GM12873 (cell line): ENCODE results near the gene RSRC1.

ENCODE experiments used
- CTCF ChIP-seq: IDR thresholded peaks from 2 replicates; pipeline ENCODE4 v1.5.1; 2012; ENCODE audit warnings: low read depth, mild to moderate bottlenecking, moderate library complexity, low read length, control low read depth; ENCODE audit not compliant: insufficient read depth; ENCODE audit errors: missing control alignments

Gene RSRC1

DNA sequence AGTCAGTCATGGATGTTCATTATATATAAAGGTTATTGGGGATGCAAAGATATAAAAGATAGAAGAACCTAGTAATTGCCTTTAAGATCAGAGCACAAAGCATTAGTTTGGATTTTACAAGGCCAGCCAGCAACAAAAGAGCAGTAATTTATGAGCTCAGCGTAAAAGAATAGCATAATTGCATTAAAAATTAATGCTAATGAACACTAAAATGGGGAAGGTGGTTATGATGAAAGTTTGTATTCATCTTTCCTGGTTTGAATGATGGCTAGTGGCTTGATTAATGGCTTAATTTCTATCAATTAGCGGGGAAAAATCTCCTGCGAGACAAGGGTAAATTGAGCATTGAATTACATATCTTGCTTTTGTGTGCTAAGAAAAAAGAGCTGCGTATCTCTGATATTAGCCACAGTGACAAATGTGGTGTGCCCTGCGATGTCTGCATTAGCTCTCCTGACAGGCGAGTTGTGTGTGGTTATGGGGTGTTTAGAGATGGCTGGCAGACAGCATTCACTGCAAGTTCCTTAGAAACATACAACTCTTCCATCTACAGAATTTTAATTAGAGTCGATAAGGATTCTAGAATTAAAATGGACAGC, 418.3 kb downstream of the RSRC1 start:
- TF ChIP-seq CTCF: no peak

- no peak for TF ChIP-seq CTCF
These were observed 421.4 kb downstream of the RSRC1 start for GRCh38 chr3:158531334-158531733.

DNA sequence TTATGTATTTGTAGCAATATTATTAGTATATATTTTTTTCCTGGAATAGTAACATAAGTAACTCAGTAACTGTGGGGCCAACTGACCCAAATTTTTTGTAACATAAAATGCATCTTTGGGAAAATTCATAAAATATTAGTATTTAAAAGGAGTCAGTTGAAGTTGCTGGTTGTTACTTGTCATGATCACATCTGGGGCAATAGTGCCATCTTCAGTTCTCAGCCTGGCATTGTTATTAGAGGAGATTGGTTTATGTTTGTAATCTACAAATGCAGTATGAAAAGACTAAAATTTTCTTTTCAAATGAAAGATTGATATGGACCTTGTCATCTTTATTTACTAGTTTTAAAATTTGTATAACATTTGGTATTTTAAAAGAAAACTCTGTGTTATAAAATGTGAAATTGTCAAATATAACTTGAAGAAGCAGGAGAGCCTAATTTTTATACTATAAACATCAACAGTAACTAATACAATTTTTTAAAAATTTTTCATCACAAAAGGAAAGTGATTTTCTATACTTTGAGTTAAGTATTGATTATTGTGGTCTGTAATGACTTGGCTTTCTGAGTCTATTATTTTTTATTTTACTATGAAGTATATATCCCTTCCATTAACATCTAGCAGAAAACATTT, 422.3 kb downstream of the RSRC1 start:
- peak; percentile 47 for TF ChIP-seq CTCF

DNA sequence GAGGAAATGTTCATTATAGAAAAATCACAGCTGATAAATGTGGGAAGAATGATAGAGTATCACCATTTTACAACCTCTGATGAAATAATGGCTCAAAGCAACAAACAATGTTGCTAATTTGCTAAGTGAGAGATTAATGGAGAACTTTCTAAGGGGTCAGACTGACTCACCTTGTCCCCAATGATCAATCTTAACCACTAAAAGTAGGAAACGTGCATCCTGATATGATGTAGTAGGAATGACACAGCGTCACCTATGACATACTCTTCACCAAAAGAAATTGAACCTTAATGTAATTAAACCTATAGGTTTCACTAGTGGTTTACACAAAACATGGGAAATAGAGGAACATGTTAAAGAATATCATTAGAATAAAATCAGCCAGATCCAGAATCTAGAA, 426.0 kb downstream of the RSRC1 start:
- no peak for TF ChIP-seq CTCF

DNA sequence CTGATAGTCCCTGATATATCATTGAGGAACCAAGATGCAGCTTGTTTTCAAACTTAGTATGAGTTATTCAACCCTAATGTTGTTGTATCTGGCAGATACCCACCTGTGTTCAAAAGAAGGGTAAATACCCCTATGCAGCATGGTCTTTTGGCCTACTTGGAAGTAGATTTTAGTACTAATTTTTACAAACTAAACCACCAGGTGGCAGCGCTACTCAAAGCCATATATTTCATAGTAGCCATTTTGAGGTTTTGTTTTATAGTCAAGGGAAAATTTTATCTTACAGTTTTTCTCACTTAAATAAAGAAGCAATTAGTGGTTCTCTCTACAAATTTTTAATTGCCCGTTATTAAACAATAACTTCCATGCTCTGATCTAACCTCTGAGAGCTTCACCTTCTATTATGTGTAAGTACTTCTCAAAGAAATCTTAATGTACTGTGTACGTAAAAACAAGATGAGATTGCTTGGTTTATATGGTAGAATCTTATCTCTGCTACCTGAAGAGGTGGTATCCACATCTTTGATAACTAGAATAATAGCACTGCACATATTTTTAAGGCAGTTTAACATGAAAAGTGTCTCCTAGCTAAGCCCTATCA, 429.6 kb downstream of the RSRC1 start:
- peak; percentile 46 for TF ChIP-seq CTCF

- TF ChIP-seq CTCF: no peak
These were observed 430.2 kb downstream of the RSRC1 start for GRCh38 chr3:158540066-158540465.

- no peak for TF ChIP-seq CTCF
These were observed 438.8 kb downstream of the RSRC1 start for GRCh38 chr3:158548691-158549090.
